ENCODE measurements around the gene HNRNPC. TPM values are rescaled to one million over a fixed set of nuclear protein-coding genes. Genes with fewer than 3 reads are reported as not detected.

HNRNPC gene
- total RNA-seq, 1 experiment from 2014 or later, result 1,062 TPM

DNA sequence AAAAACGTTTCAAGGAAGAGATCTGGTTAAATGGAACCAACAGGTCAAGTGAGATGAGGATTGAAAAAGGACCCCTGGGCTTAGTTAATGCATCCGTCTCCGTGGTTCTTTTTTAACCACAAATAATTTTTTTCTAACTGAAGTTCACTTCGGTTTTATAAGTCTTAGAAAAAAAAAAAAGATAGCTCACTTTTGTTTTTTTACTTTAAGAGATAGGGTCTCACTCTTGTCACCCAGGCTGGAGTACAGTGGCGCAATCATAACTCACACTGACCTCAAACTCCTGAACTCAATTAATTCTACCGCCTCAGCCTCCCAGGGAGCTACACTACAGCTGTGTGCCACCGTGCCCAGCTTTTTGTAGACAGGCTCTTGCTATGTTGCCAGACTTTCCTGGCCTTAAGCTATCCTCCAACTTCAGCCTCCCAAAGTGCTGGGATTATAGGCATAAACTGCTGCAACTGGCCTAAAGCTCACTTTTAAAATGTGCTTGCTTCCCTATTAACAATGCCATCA lies 11.8 kb downstream of the HNRNPC start:
- Histone ChIP-seq H3K79me1 (ENCODE audit: insufficient read depth, low read depth, low read length, poor library complexity, severe bottlenecking) (peaks cover 1% of the 10 kb centered on the region), H2AK5ac (ENCODE audit: insufficient read length, low read length) (no peak overlapping the region), H2BK120ac (ENCODE audit: low read depth, low read length, poor library complexity, severe bottlenecking) (no peak overlapping the region), H3T11ph (ENCODE audit: low read length) (no peak overlapping the region), H3K9me3 (ENCODE audit: control insufficient read depth, low read depth, low read length) (no peaks in the 10 kb centered on the region), H4K5ac (ENCODE audit: insufficient read length, low read depth, low read length) (no peak overlapping the region), H3K23me2 (ENCODE audit: insufficient read length, low read depth, low read length, poor library complexity, severe bottlenecking) (peaks cover 3% of the 10 kb centered on the region), H4K8ac (replicated peaks; ENCODE audit: insufficient read length, low read depth, low read length) (no peak overlapping the region), H3K9ac (ENCODE audit: extremely low read depth, insufficient read length, low read length) (peak overlapping the region; percentile 37), H3K4ac (ENCODE audit: low read depth, low read length) (no peak overlapping the region), H3K4me1 (ENCODE audit: insufficient read depth, low read length) (peaks cover 2% of the 10 kb centered on the region; the same call in 1 of the 2 replicates), H3K23ac (ENCODE audit: insufficient read length, low read depth, low read length) (no peak overlapping the region), H2BK20ac (ENCODE audit: low read depth, low read length, poor library complexity, severe bottlenecking) (no peak overlapping the region), H2BK12ac (ENCODE audit: insufficient read length, low read depth, low read length) (no peak overlapping the region), H3K18ac (ENCODE audit: insufficient read length, low read depth, low read length) (no peak overlapping the region), H2BK5ac (ENCODE audit: insufficient read length, low read length) (no peak overlapping the region), H4K20me1 (ENCODE audit: control insufficient read depth, insufficient read depth, insufficient read length) (no peaks in the 10 kb centered on the region), H2BK15ac (ENCODE audit: low read depth, low read length) (no peak overlapping the region), H3K79me2 (ENCODE audit: insufficient read depth, low read length) (peaks cover 87% of the 10 kb centered on the region), H3K27ac (ENCODE audit: insufficient read length, low read depth, low read length) (no peak overlapping the region), H3K56ac (ENCODE audit: insufficient read length, low read depth, low read length) (no peak overlapping the region), H3K4me2 (ENCODE audit: insufficient read depth, insufficient read length, low read length) (peak overlapping the region; percentile 43), H4K91ac (ENCODE audit: insufficient read length, low read depth, low read length) (no peak overlapping the region), H2AFZ (ENCODE audit: low read length) (no peak overlapping the region), H3K27me3 (ENCODE audit: insufficient read depth, low read length) (no peaks in the 10 kb centered on the region), H3K14ac (ENCODE audit: insufficient read depth, low read length) (no peak overlapping the region)
- Mint-ChIP-seq H3K4me1 (peaks cover 40 to 52% of the 10 kb centered on the region in 2 experiments), H3K27me3 (ENCODE audit: low read depth) (no peaks in the 10 kb centered on the region; the same call in 1 of the 2 replicates), H3K4me3 (peak overlapping the region; percentile 0 to 55; a peak in 4 of 5 replicates), H3K27ac (peak overlapping the region; percentile 68 to 80 (median 72); a peak in 4 of 7 replicates), H3K9me3 (no peaks in the 10 kb centered on the region; a peak in 1 of 5 replicates), H3K36me3 (ENCODE audit: insufficient read depth in 1 of 3, low read depth in 3 of 3) (peaks cover 55 to 92% (median 76%) of the 10 kb centered on the region in 3 experiments)
- no peak for DNase-seq
- no peak for TF ChIP-seq CTCF (conservative IDR thresholded peaks at IDR 0.05)
- no CpG with 5 or more reads among the region's 7 CpGs for WGBS (ENCODE audit: extremely low coverage, insufficient read length, low lambda C conversion rate)

Data from H9 (cell line).